AG04450 (cell line): ENCODE measurements around the gene GPC5. TPM values are rescaled to one million over a fixed set of nuclear protein-coding genes. Genes with fewer than 3 reads are reported as not detected.

Experiments
- CTCF ChIA-PET: fragments of 300-600, 350-600 bp; formaldehyde crosslinking; extraction: SDS; loops from one replicate; lab custom pipeline; 2022; ENCODE audit warnings: antibody characterized with exemption, inconsistent platforms; lab: Charles Lee
- POLR2A ChIA-PET: fragments of 350-600 bp; formaldehyde crosslinking; extraction: SDS; loops from one replicate; lab custom pipeline; 2021; ENCODE audit warnings: antibody characterized with exemption, inconsistent platforms; lab: Yijun Ruan, JAX
- DNase-seq: peaks from one replicate; pipeline ENCODE4 v3.0.0-alpha.2; 2011; ENCODE audit warnings: low read depth, low spot score
- H3K27ac ChIP-seq: one replicate; pipeline ENCODE4 v1.5.1; 2012; ENCODE audit warnings: low read depth, low read length, control low read depth
- H3K27me3 ChIP-seq: one replicate; pipeline ENCODE4 v1.6.0; 2012; ENCODE audit warnings: low read length; ENCODE audit not compliant: control insufficient read depth, insufficient read depth
- H3K4me3 ChIP-seq: 2 replicates; pipeline ENCODE4 v1.5.1; 2011; ENCODE audit warnings: mild to moderate bottlenecking, low read depth, low read length, control low read depth
- H3K9me3 ChIP-seq: 2 replicates; pipeline ENCODE4 v1.5.1; 2012; ENCODE audit warnings: low read length; ENCODE audit not compliant: control insufficient read depth, insufficient read depth
- CTCF ChIP-seq: IDR thresholded peaks from 2 replicates; pipeline ENCODE4 v1.5.1; 2011; ENCODE audit warnings: low read depth, low read length, control low read depth, inconsistent platforms
- polyA plus RNA-seq: library from polyadenylated mRNA; depleted of rRNA; stranded (reverse); fragments of >200 nt; gene quantifications from 2 replicates; pipeline ENCODE4 v1.2.3, GENCODE V29; 2011

GPC5 gene
- polyA plus RNA-seq, 1 experiment = 3.6 TPM

GRCh38 chr13:91724591-91724990 lies 326.2 kb downstream of the GPC5 start:
- Histone ChIP-seq H3K4me3 (no peak overlapping the region), H3K27me3 (no peaks in the 10 kb centered on the region), H3K27ac (no peak overlapping the region), H3K9me3 (no peaks in the 10 kb centered on the region)
- ChIA-PET POLR2A (no interaction called here), CTCF (no interaction called here)
- no peak for DNase-seq
- no peak for TF ChIP-seq CTCF

GRCh38 chr13:91725646-91726045 lies 327.2 kb downstream of the GPC5 start:
- ChIA-PET POLR2A (no interaction called here), CTCF (no interaction called here)
- H3K4me3 ChIP-seq = no peak overlapping the region
- H3K27me3 ChIP-seq = no peaks in the 10 kb centered on the region
- H3K9me3 ChIP-seq = no peaks in the 10 kb centered on the region
- H3K27ac ChIP-seq = no peak overlapping the region
- TF ChIP-seq CTCF = no peak
- DNase-seq = no peak

- no peak overlapping the region for H3K27ac ChIP-seq
- H3K27me3 ChIP-seq = no peaks in the 10 kb centered on the region
- H3K9me3 ChIP-seq = no peaks in the 10 kb centered on the region
- no peak for DNase-seq
- ChIA-PET CTCF (no interaction called here), POLR2A (no interaction called here)
- H3K4me3 ChIP-seq = no peak overlapping the region
- no peak for TF ChIP-seq CTCF
Observed at GRCh38 chr13:91726671-91727070, 328.2 kb downstream of the GPC5 start.

GRCh38 chr13:91729859-91730258 lies 331.4 kb downstream of the GPC5 start:
- ChIA-PET CTCF (no interaction called here), POLR2A (no interaction called here)
- no peaks in the 10 kb centered on the region for H3K9me3 ChIP-seq
- no peak for TF ChIP-seq CTCF
- H3K27ac ChIP-seq = no peak overlapping the region
- no peaks in the 10 kb centered on the region for H3K27me3 ChIP-seq
- DNase-seq = no peak
- no peak overlapping the region for H3K4me3 ChIP-seq

GRCh38 chr13:91739751-91740150 lies 341.3 kb downstream of the GPC5 start:
- TF ChIP-seq CTCF = no peak
- Histone ChIP-seq H3K4me3 (no peak overlapping the region), H3K9me3 (no peaks in the 10 kb centered on the region), H3K27ac (no peak overlapping the region), H3K27me3 (peaks cover 2% of the 10 kb centered on the region)
- CTCF ChIA-PET = interaction anchor here (1.1 kb wide), 1 partner anchor 17 kb away, joined by 3 read pairs; no protein-coding TSS in a partner anchor
- POLR2A ChIA-PET = no interaction called here
- DNase-seq = no peak
